OCI-LY7 (cell line): ENCODE results near the gene CTSC.

Source experiments
- EZH2phosphoT487 ChIP-seq: fragments of 200-600 bp; sonication (generic); IDR thresholded peaks from 2 replicates; pipeline ENCODE4 v1.6.1; 2018; ENCODE audit warnings: low read depth, borderline replicate concordance, mild to moderate bottlenecking, mixed run types, antibody characterized with exemption, low read length, moderate library complexity, mixed read lengths
- TF ChIP-seq, protein P1 (sequence below): fragments of 200-600 bp; sonication (generic); conservative IDR thresholded peaks from 2 replicates; pipeline ENCODE4 v1.5.1; 2014; ENCODE audit warnings: mild to moderate bottlenecking, antibody characterized with exemption, low read length, moderate library complexity, mixed read lengths

DNA sequence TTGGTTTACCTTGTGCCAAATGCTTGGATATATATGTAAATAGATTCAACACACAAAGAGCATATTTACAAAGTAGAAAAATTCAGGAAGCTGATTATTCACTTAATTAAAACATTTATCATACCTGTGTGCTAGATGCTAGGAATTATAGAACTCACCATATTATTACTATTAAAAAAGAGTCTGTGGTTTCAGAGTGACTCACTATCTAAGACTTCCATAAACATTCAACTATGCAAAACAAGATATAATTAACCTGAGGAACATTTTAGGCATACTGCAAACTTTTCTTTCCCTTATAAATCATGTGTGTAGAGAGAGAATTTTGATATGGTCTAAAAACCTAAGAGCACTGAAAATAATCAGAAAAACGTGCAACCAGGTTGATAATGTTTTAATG is 27.3 kb downstream of the CTSC start:
- TF ChIP-seq, protein P1, sequence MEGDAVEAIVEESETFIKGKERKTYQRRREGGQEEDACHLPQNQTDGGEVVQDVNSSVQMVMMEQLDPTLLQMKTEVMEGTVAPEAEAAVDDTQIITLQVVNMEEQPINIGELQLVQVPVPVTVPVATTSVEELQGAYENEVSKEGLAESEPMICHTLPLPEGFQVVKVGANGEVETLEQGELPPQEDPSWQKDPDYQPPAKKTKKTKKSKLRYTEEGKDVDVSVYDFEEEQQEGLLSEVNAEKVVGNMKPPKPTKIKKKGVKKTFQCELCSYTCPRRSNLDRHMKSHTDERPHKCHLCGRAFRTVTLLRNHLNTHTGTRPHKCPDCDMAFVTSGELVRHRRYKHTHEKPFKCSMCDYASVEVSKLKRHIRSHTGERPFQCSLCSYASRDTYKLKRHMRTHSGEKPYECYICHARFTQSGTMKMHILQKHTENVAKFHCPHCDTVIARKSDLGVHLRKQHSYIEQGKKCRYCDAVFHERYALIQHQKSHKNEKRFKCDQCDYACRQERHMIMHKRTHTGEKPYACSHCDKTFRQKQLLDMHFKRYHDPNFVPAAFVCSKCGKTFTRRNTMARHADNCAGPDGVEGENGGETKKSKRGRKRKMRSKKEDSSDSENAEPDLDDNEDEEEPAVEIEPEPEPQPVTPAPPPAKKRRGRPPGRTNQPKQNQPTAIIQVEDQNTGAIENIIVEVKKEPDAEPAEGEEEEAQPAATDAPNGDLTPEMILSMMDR = no peak
- no peak for TF ChIP-seq EZH2phosphoT487
